Measurements from ENCODE around the gene SATB2. TPM values are rescaled to one million over a fixed set of nuclear protein-coding genes. Genes with fewer than 3 reads are reported as not detected.

The SATB2 gene
- total RNA-seq, 1 donor: 53.2 TPM

DNA sequence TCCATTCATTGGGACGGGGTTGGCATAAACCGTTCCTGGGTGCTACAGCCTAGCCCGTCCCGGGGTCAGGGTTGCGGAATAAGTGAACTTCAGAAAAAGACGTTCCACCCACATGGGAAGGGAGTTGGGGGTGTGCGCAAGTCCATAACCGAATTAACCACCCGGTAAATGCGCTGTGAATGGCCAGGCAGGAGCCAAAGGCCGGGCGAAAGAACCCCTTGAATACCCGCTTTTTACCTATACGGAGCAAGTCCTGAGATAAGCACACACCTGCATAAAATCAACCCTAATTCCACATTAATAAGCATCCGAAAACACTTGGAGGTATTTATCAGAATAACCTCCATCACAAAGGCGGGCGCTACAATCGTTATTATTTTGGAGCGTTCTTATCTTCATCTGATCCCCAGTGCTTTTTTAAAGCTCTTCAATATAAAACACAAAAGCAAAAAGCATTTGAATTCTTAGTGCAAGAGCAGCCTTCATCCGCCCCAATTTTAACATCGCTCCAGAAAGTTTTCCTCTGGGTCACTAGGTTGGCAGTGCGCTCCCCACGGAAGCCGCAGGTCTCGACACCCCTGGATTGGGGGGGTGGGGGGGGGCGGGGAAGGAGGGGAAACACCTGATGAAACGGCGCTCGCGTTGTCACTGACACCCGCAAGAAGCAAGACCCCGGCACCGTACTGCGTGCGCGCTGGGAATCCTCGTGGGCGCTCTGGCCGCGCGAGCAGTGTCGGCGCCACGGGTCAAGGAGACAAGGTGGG, 1.2 kb downstream of the SATB2 start:
- H4K20me1 ChIP-seq (ENCODE audit: insufficient read depth, low read length): peaks cover 16% of the 10 kb centered on the region
- no peaks in the 10 kb centered on the region for H3K27me3 ChIP-seq (ENCODE audit: insufficient read depth, low read length)
- no peaks in the 10 kb centered on the region for H3K36me3 ChIP-seq (ENCODE audit: insufficient read depth, low read length)
- no peaks in the 10 kb centered on the region for H3K9me3 ChIP-seq (ENCODE audit: low read depth, low read length)
- H3K79me2 ChIP-seq (ENCODE audit: insufficient read depth, low read length): peaks cover 97% of the 10 kb centered on the region
- peak overlapping the region; percentile 87 for H3K4me3 ChIP-seq (ENCODE audit: insufficient read depth, low read length)
- H2AFZ ChIP-seq (ENCODE audit: low read length): peak overlapping the region; percentile 39
- peaks cover 31% of the 10 kb centered on the region for H3K4me1 ChIP-seq (ENCODE audit: insufficient read depth, low read length)
- H3K4me2 ChIP-seq (ENCODE audit: insufficient read depth, low read length): peak overlapping the region; percentile 97
- H3K27ac ChIP-seq (ENCODE audit: low read depth, low read length): peak overlapping the region; percentile 77
- TF ChIP-seq CTCF (IDR thresholded peaks at IDR 0.05; ENCODE audit: extremely low read depth, low read depth, low read length): no peak
- peak; percentile 59 for DNase-seq (ENCODE audit: insufficient read length, low spot score, missing footprints)

GRCh38 chr2:199455545-199456382, 2.0 kb downstream of the SATB2 start:
- Histone ChIP-seq H3K9me3 (ENCODE audit: low read depth, low read length) (no peaks in the 10 kb centered on the region), H3K79me2 (ENCODE audit: insufficient read depth, low read length) (peaks cover 97% of the 10 kb centered on the region), H3K36me3 (ENCODE audit: insufficient read depth, low read length) (no peaks in the 10 kb centered on the region), H3K27me3 (ENCODE audit: insufficient read depth, low read length) (no peaks in the 10 kb centered on the region), H3K4me1 (ENCODE audit: insufficient read depth, low read length) (peaks cover 39% of the 10 kb centered on the region), H2AFZ (ENCODE audit: low read length) (peak overlapping the region; percentile 24), H4K20me1 (ENCODE audit: insufficient read depth, low read length) (peaks cover 16% of the 10 kb centered on the region), H3K27ac (ENCODE audit: low read depth, low read length) (peak overlapping the region; percentile 72), H3K4me2 (ENCODE audit: insufficient read depth, low read length) (peak overlapping the region; percentile 97), H3K4me3 (ENCODE audit: insufficient read depth, low read length) (peak overlapping the region; percentile 87)
- no peak for TF ChIP-seq CTCF (IDR thresholded peaks at IDR 0.05; ENCODE audit: extremely low read depth, low read depth, low read length)
- DNase-seq (ENCODE audit: insufficient read length, low spot score, missing footprints): peak; percentile 84

GRCh38 chr2:199455210-199455544, 2.6 kb downstream of the SATB2 start:
- peak; percentile 64 for DNase-seq (ENCODE audit: insufficient read length, low spot score, missing footprints)
- peak overlapping the region; percentile 66 for H3K27ac ChIP-seq (ENCODE audit: low read depth, low read length)
- H3K4me1 ChIP-seq (ENCODE audit: insufficient read depth, low read length): peaks cover 43% of the 10 kb centered on the region
- H3K36me3 ChIP-seq (ENCODE audit: insufficient read depth, low read length): no peaks in the 10 kb centered on the region
- peaks cover 97% of the 10 kb centered on the region for H3K79me2 ChIP-seq (ENCODE audit: insufficient read depth, low read length)
- H3K4me3 ChIP-seq (ENCODE audit: insufficient read depth, low read length): peak overlapping the region; percentile 87
- no peak for TF ChIP-seq CTCF (IDR thresholded peaks at IDR 0.05; ENCODE audit: extremely low read depth, low read depth, low read length)
- no peaks in the 10 kb centered on the region for H3K27me3 ChIP-seq (ENCODE audit: insufficient read depth, low read length)
- no peaks in the 10 kb centered on the region for H3K9me3 ChIP-seq (ENCODE audit: low read depth, low read length)
- H2AFZ ChIP-seq (ENCODE audit: low read length): no peak overlapping the region
- peaks cover 16% of the 10 kb centered on the region for H4K20me1 ChIP-seq (ENCODE audit: insufficient read depth, low read length)
- H3K4me2 ChIP-seq (ENCODE audit: insufficient read depth, low read length): peak overlapping the region; percentile 97

DNA sequence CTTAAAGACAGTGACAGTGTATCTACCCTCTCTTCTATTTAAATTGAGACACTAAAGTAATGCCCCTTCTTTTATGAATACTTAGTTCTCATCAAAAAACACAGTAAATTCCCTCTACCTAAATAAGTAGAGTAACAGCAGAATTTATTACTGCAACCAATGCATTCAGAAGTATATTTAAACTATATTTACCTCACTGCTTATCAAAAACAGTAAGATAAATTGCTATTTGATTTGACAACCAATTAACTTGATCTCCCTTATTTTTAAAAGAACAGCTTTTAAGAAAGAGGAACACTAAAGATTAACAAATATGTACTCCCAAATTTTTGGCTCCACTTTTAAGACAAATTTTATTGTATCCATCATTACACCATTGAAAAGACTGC, 4.8 kb downstream of the SATB2 start:
- Histone ChIP-seq H3K79me2 (ENCODE audit: insufficient read depth, low read length) (peaks cover 99% of the 10 kb centered on the region), H3K4me2 (ENCODE audit: insufficient read depth, low read length) (peak overlapping the region; percentile 97), H4K20me1 (ENCODE audit: insufficient read depth, low read length) (peaks cover 16% of the 10 kb centered on the region), H3K4me3 (ENCODE audit: insufficient read depth, low read length) (peak overlapping the region; percentile 50), H3K4me1 (ENCODE audit: insufficient read depth, low read length) (peaks cover 65% of the 10 kb centered on the region), H3K9me3 (ENCODE audit: low read depth, low read length) (no peaks in the 10 kb centered on the region), H3K27me3 (ENCODE audit: insufficient read depth, low read length) (no peaks in the 10 kb centered on the region), H3K36me3 (ENCODE audit: insufficient read depth, low read length) (no peaks in the 10 kb centered on the region), H3K27ac (ENCODE audit: low read depth, low read length) (peak overlapping the region; percentile 42), H2AFZ (ENCODE audit: low read length) (no peak overlapping the region)
- DNase-seq (ENCODE audit: insufficient read length, low spot score, missing footprints): no peak
- no peak for TF ChIP-seq CTCF (IDR thresholded peaks at IDR 0.05; ENCODE audit: extremely low read depth, low read depth, low read length)

Data from osteoblast (primary cell).